ENCODE results near the gene PPFIA4.

Gene PPFIA4

DNA sequence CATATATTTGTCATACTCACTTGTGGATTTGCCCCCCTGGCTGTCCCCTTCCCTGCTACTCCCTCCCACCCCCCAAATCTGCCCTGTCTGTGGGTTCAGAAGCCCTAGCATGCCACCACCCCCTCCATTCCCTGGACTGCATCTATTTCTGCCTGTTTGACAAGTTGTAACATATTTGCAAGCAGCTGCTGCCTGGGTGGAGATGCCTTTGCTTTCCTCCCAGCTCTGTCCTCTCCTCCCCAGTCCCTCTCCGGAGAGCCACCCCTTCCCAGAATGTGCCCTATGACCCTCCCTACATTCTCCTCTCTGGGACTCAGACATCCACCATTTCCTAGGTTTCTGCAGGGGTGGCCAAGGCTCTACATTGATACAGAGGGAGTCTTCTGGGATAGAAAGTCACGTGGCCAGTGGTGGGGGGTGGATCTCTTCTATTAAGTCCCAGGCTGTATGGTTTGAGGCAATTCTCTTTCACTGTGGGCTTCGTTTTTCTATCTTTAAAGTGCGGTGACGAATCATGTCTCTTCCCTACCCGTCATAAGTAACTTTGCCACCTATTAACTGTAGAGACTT, 65.6 kb downstream of the PPFIA4 start:
- no peak for DNase-seq (ENCODE audit: low spot score in 2 of 2)
- no peaks in the 10 kb centered on the region for H3K4me1 ChIP-seq
- in situ Hi-C loops (cut with MboI; ENCODE audit: low sequenced_read_pairs) = no loop called here
- no peaks in the 10 kb centered on the region for H3K36me3 ChIP-seq (replicated peaks)
- H3K4me3 ChIP-seq = no peak overlapping the region
- peaks cover 6% of the 10 kb centered on the region; the same call in 1 of the 2 replicates for H3K9me3 ChIP-seq
- H3K27me3 ChIP-seq (ENCODE audit: low read depth) = peaks cover 2% of the 10 kb centered on the region; the same call in 1 of the 2 replicates

DNA sequence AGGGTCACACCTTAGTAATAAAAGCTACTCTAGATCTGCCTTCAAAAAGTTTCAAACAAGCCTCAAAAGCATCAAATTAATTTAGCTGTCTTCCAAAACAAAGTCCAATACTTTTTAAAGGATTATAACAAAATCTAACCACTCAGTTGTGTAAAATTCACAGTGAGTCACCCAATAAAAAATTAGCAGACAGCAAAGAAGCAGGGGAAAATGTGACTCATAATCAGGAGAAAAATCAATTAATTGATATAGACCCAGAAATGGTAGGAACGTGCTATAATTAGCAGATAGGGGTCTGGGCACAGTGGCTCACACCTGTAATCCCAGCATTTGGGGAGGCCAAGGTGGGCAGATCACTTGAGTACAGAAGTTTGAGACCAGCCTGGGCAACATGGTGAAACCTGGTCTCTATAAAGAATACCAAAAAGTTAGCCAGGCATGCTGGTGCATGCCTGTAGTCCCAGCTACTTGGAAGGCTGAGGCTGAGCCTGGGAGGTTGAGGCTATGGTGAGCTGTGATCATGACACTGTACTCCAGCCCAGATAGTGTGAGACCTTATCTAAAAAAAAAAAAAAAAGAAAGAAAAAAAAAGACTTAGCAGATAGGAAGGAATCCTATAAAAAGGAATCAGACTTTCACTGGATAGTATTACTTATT, 67.6 kb downstream of the PPFIA4 start:
- no peaks in the 10 kb centered on the region for H3K4me1 ChIP-seq
- no peaks in the 10 kb centered on the region; the same call in 1 of the 2 replicates for H3K27me3 ChIP-seq (ENCODE audit: low read depth)
- H3K36me3 ChIP-seq (replicated peaks) = no peaks in the 10 kb centered on the region
- H3K9me3 ChIP-seq = peaks cover 6% of the 10 kb centered on the region; the same call in 1 of the 2 replicates
- DNase-seq (ENCODE audit: low spot score in 2 of 2) = no peak
- in situ Hi-C loops (cut with MboI; ENCODE audit: low sequenced_read_pairs) = no loop called here
- H3K4me3 ChIP-seq = no peak overlapping the region

DNA sequence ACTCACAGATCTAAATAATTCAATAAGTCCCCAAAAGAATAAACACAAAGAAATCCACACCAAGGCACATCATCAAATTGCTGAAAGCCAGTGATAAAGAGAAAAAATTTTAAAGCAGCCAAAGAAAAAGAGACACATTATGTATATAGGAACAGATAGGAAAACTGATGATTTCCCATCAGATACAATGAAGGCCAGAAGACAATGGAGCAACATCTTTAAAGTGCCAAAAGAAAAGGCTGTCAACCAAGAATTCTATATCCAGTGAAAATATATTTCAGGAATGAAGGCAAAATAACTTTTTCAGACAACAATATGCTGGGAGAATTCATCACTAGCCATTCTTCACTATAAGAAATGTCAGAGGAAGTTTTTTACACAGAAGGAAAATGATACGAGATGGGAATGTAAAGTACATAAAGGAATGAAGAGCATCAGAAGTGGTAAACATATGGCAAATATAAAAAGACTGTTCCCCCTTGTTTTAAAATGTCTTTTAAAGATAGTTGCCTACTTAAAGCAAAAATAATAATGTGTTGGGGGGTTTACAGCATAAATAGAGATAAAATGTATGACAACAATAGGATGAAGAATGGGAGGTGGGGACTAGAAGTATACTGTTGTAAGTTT, 68.9 kb downstream of the PPFIA4 start:
- Histone ChIP-seq H3K27me3 (ENCODE audit: low read depth) (no peaks in the 10 kb centered on the region), H3K4me1 (no peaks in the 10 kb centered on the region), H3K36me3 (replicated peaks) (no peaks in the 10 kb centered on the region), H3K4me3 (no peak overlapping the region), H3K9me3 (peaks cover 6% of the 10 kb centered on the region; the same call in 1 of the 2 replicates)
- in situ Hi-C loops (cut with MboI; ENCODE audit: low sequenced_read_pairs) = no loop called here
- no peak for DNase-seq (ENCODE audit: low spot score in 2 of 2)

DNA sequence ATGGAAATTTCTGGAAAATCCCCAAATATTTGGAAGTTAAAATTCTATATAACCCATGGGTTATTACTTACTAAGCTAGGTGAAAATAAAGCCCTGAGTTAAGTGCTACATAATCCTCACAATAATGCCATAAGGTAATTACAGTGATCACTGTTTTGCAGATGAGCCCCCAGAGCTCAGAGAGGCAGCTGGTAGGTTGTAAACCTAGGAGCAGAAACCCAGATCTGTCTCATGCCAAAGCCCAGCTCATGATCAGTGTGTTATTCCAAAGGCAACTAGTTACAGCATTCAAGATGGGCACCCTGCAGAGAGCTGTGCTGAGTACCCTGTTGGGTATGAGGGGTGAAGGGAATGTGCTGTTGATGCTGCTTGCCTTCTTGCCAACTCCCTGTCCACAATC, 70.3 kb downstream of the PPFIA4 start:
- Histone ChIP-seq H3K36me3 (replicated peaks) (no peaks in the 10 kb centered on the region), H3K4me1 (no peaks in the 10 kb centered on the region), H3K9me3 (peaks cover 6% of the 10 kb centered on the region; the same call in 1 of the 2 replicates), H3K4me3 (no peak overlapping the region), H3K27me3 (ENCODE audit: low read depth) (no peaks in the 10 kb centered on the region)
- DNase-seq (ENCODE audit: low spot score in 2 of 2) = no peak
- in situ Hi-C loops (cut with MboI; ENCODE audit: low sequenced_read_pairs) = no loop called here

DNA sequence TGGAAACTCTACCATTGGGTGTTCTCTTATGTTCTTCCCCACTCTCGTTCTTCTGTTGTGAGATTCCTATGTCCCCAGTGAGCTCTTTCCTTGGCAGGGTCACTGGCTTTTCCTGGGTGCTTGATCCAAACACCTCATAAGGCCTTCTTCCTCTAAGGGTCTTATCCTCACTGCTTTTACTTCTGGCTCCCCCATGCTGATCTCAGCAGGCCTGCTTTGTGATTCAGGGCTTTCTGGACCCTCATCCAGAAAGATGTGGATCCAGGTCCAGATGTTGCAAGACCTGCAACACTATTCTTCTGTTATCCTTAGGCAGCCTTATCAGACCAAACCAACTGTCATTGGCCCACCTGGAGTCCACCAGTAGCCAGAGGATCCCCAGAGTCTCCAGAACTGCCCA, 70.7 kb downstream of the PPFIA4 start:
- DNase-seq (ENCODE audit: low spot score in 2 of 2) = no peak
- Histone ChIP-seq H3K36me3 (replicated peaks) (no peaks in the 10 kb centered on the region), H3K4me1 (no peaks in the 10 kb centered on the region), H3K4me3 (no peak overlapping the region), H3K9me3 (peaks cover 6% of the 10 kb centered on the region; the same call in 1 of the 2 replicates), H3K27me3 (ENCODE audit: low read depth) (no peaks in the 10 kb centered on the region)
- in situ Hi-C loops (cut with MboI; ENCODE audit: low sequenced_read_pairs) = no loop called here

DNA sequence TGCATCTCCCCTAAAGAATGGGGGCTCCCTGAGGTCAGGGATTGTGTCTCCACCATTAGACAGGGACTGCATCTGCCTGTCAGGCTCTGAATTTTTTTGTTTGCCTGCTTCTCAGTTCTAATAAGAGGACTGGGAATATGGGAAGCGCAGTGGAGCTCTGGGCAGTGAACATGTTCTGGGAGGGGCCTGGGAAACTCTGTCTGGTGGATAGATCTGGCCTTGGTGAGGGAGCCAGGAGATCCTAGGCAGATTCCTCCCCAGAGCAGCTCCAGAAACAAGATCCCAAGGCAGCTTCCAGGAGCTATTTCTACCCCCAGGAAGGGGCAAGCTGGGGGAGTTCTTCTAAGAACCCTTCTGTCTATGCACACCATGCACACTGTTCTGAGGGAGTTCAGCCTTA, 72.2 kb downstream of the PPFIA4 start:
- in situ Hi-C loops (cut with MboI; ENCODE audit: low sequenced_read_pairs) = no loop called here
- no peaks in the 10 kb centered on the region for H3K27me3 ChIP-seq (ENCODE audit: low read depth)
- H3K4me3 ChIP-seq = no peak overlapping the region
- no peaks in the 10 kb centered on the region for H3K4me1 ChIP-seq
- peaks cover 6% of the 10 kb centered on the region; the same call in 1 of the 2 replicates for H3K9me3 ChIP-seq
- no peak for DNase-seq (ENCODE audit: low spot score in 2 of 2)
- no peaks in the 10 kb centered on the region for H3K36me3 ChIP-seq (replicated peaks)

DNA sequence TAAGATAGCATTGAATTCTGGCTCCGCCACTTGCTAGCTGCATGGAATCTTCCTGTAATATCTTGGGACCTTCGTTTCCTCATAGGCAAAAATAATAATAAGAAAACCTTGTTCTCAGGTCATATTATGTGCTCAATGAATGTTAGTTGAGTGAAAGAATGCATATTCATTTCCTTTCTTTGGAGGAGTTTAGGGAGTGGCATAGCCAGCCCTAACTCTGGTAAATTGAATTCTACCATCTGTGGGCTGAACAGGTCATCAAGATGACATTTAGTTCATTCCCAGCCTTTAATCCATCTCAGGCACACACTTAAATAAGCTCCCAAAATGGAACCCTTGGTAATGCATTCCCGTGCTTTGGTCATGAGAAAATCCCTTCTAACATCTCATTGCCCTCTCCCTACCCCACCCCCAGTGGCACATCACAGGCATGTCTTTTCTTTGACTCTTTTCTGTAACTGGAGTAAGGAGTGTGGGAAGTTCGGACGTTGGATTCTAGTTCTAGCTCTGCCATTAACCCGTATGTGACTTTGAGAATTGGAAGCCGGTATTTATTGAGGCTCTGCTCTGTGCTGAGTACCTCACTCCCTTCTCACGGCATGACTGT, 72.7 kb downstream of the PPFIA4 start:
- in situ Hi-C loops (cut with MboI; ENCODE audit: low sequenced_read_pairs) = no loop called here
- no peaks in the 10 kb centered on the region for H3K36me3 ChIP-seq (replicated peaks)
- H3K4me1 ChIP-seq = no peaks in the 10 kb centered on the region
- H3K9me3 ChIP-seq = peaks cover 6% of the 10 kb centered on the region; the same call in 1 of the 2 replicates
- DNase-seq (ENCODE audit: low spot score in 2 of 2) = no peak
- no peak overlapping the region for H3K4me3 ChIP-seq
- no peaks in the 10 kb centered on the region for H3K27me3 ChIP-seq (ENCODE audit: low read depth)

DNA sequence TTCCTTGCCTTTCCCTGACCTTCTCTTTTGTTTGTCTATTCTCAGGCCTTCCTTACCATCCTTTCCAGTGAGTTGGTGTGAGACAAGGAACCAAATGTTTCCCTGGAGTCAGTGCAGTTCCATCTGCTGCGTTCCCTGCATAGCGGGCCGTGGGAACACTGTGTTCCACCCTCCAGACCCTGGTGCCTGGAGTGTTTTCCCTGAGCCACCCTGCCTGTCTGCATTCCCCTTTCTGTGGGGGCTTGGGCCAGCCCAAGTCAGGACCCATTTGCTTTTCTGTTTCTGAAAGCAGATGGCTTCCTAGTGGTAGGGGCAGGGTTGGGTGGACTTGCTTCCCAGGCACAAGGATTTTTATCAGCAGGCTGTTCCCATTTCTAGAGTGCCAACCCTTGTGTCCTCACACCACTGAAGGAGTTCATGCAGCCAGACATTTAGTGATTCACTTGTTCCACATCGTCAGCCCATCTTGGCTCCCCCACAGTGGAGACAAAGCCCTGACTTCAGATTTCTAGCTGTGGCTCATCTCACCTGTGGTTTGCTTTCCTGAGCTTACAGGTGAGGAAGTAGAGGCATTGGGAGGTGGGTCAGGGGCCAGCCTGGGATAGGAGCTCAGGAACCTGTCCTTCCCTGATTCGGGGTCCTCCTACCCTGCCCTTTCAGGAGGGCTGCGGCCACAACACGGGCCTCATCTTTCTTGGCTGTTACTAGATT, 73.7 kb downstream of the PPFIA4 start:
- Histone ChIP-seq H3K36me3 (replicated peaks) (no peaks in the 10 kb centered on the region), H3K9me3 (0 out of 2 replicates have a peak, but pooled peaks cover 4% of the 10 kb centered on the region), H3K4me1 (no peaks in the 10 kb centered on the region), H3K27me3 (ENCODE audit: low read depth) (no peaks in the 10 kb centered on the region), H3K4me3 (no peak overlapping the region)
- no peak for DNase-seq (ENCODE audit: low spot score in 2 of 2)
- in situ Hi-C loops (cut with MboI; ENCODE audit: low sequenced_read_pairs) = no loop called here

DNA sequence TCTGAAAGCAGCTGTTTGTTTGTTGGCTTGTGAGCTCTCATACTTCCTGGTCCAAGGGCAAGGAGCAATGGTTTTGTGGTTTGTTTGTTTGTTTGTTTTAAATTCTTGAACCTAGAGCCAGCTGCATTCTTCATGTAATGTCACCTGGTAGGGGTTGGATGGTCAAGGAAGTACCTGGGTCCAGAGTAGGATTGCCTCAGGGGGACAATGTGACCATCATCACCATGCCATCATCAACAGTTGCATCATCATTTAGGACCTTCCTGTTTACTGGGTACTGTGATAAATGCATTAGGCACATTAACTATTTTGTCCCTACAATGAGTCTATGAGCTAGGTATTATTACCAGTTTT, 74.2 kb downstream of the PPFIA4 start:
- no peaks in the 10 kb centered on the region for H3K36me3 ChIP-seq (replicated peaks)
- H3K4me3 ChIP-seq = no peak overlapping the region
- H3K27me3 ChIP-seq (ENCODE audit: low read depth) = no peaks in the 10 kb centered on the region
- no peaks in the 10 kb centered on the region for H3K9me3 ChIP-seq
- DNase-seq (ENCODE audit: low spot score in 2 of 2) = no peak
- H3K4me1 ChIP-seq = no peaks in the 10 kb centered on the region
- in situ Hi-C loops (cut with MboI; ENCODE audit: low sequenced_read_pairs) = no loop called here

DNA sequence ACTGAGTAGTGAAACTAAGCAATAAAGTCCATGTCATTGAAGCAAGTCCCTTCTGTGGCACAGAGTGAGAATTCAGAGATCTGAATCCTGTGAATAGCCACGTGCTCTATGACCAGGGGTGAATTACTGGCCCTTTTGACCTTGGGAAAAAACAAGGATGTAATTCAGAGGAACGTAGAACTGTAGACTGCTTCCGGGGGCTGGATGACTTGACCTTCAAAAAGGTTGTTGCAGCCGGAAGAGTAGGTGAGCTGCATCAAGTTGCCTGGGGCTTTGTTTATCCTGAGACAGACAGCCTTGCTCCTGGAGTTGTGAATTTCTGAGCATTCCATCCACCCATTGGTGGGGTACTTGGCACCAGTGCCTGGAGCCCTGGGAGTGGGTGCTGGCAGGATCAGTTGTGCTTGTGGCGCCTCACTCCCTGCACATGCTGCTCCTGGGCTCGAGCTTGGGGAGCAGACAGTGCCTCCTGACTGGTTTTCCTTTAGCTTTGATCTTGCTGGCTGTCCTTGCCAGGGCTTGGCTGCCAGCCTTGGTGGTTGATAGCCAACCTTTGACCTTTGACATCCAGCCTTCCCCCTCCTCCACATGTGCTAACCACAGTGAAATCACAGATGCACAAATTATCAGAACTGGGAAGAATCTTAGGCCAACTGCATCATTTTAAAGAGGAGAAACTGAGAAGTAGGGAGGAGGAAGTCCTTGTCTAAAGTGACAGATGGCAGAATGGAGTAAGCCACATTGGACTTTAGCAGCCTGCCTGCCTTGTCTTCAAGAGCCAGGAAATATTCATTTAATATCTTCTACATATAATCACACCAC, 75.7 kb downstream of the PPFIA4 start:
- H3K9me3 ChIP-seq = no peaks in the 10 kb centered on the region
- H3K27me3 ChIP-seq (ENCODE audit: low read depth) = no peaks in the 10 kb centered on the region
- H3K36me3 ChIP-seq (replicated peaks) = no peaks in the 10 kb centered on the region
- no peak overlapping the region for H3K4me3 ChIP-seq
- in situ Hi-C loops (cut with MboI; ENCODE audit: low sequenced_read_pairs) = no loop called here
- H3K4me1 ChIP-seq = no peaks in the 10 kb centered on the region
- no peak for DNase-seq (ENCODE audit: low spot score in 2 of 2)

DNA sequence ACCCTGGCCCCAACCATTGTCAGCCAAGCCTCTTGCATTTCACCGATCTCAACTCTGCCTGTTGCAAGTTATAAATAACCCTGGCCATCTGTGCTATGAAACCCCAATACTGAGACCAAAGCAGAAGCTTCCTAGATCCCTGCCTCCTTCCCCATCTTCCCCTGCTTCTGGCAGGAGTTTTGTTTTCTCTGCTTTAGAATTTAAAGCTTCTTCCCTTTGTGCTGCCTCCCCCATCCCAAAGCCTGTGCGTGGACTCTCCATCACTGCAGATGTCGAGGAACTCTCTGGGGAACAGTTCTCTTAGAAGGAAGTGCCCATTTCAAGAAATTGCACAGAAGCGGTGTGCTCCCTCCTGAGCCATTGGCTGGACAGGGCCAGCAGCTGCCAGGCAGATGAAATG, 76.9 kb downstream of the PPFIA4 start:
- Histone ChIP-seq H3K36me3 (replicated peaks) (no peaks in the 10 kb centered on the region), H3K4me1 (no peaks in the 10 kb centered on the region), H3K9me3 (no peaks in the 10 kb centered on the region), H3K4me3 (no peak overlapping the region), H3K27me3 (ENCODE audit: low read depth) (peaks cover 5% of the 10 kb centered on the region)
- no peak for DNase-seq (ENCODE audit: low spot score in 2 of 2)
- in situ Hi-C loops (cut with MboI; ENCODE audit: low sequenced_read_pairs) = no loop called here

DNA sequence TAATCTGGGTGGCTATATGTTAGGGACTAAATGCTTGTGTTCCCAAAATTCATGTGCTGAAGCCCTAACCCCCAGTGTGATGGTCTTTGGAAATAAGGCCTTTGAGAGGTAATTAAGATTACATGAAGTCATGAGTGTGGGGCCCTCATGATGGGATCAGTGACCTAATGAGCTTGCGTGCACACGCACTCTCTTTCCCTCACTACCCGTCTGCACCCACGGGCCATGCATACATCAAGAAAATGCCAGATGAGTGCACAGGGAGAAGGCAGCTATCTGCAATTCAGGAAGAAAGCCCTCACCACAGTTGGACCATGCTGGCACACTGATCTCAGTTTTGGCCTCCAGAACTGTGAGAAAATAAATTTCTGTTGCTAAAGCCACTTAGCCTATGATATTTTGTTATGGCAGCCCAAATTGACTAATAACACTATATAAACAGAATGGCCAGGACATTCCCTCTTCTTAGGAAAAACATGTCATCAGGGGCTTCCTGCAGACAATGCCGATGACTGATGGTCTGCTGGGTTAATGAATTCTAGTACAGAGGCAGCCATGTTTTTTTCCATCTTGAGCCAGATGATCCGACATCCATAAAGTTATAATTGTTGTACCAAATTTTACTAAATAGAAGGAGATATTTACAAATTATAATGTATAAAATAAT, 77.7 kb downstream of the PPFIA4 start:
- in situ Hi-C loops (cut with MboI; ENCODE audit: low sequenced_read_pairs) = no loop called here
- Histone ChIP-seq H3K9me3 (no peaks in the 10 kb centered on the region), H3K36me3 (replicated peaks) (no peaks in the 10 kb centered on the region), H3K4me1 (no peaks in the 10 kb centered on the region), H3K27me3 (ENCODE audit: low read depth) (peaks cover 12% of the 10 kb centered on the region), H3K4me3 (no peak overlapping the region)
- no peak for DNase-seq (ENCODE audit: low spot score in 2 of 2)

All from HAP-1 (cell line).